HCT116 (cell line): Measurements from ENCODE around the gene PRKAR1A. TPM values are rescaled to one million over a fixed set of nuclear protein-coding genes. Genes with fewer than 3 reads are reported as not detected.

ENCODE experiments used
- ATAC-seq: fragments of 200-7000 bp; cut with Tn5 transposase; 2 replicates; pipeline ENCODE4 v1.9.1; 2020; ENCODE audit warnings: mild to moderate bottlenecking, moderate library complexity
- BruUV-seq: library from RNA; stranded (reverse); fragments of 400-500 nt; replicated peaks from 2 replicates; lab custom pipeline; 2021; lab: Mats Ljungman, UMichigan
- CTCF ChIA-PET: fragments of 300-600 bp; sonication (Branson Sonifier 250); formaldehyde crosslinking; loops from one replicate; lab custom pipeline; 2021; ENCODE audit warnings: antibody characterized with exemption; lab: Charles Lee
- POLR2A ChIA-PET: fragments of 300-600, 350-600 bp; sonication (Branson Sonifier 250); formaldehyde crosslinking; loops from one replicate; lab custom pipeline; 2021; ENCODE audit warnings: antibody characterized with exemption; lab: Charles Lee
- RAD21 ChIA-PET, 2 experiments: fragments of 300-600 bp; sonication (Branson Sonifier 250); formaldehyde crosslinking; loops; one replicate each; lab custom pipeline; 2023; ENCODE audit warnings: low total read pairs in 2 of 2; ENCODE audit not compliant: uncharacterized antibody in 2 of 2, unreplicated experiment in 2 of 2, low non-redundant PET in 1 of 2; lab: Charles Lee
- DNase-seq: peaks from one replicate; pipeline ENCODE4 v3.0.0-alpha.2; 2010; ENCODE audit warnings: low read depth, low spot score
- H2AFZ ChIP-seq: fragments of 200-600 bp; shearing (Covaris generic), sonication (generic); 2 replicates; pipeline ENCODE4 v1.6.1; 2017; ENCODE audit warnings: low read depth, mixed run types, mixed read lengths, antibody characterized with exemption, low read length; ENCODE audit not compliant: poor library complexity, severe bottlenecking
- H3K27ac ChIP-seq: 2 replicates; pipeline ENCODE4 v1.5.1; 2012; ENCODE audit warnings: low read depth, low read length
- H3K27me3 ChIP-seq: fragments of 200-600 bp; sonication (generic); 2 replicates; pipeline ENCODE4 v1.6.1; 2016; ENCODE audit warnings: mixed run types, low read length, mixed read lengths; ENCODE audit not compliant: insufficient read depth
- H3K36me3 ChIP-seq, 2 experiments: fragments of 200-500 bp in 1 of 2; fragments of 200-600 bp in 1 of 2; sonication (Bioruptor generic) in 1 of 2; sonication (generic) in 1 of 2; 2 replicates each; pipeline versions ENCODE4 v1.5.1 to v1.6.1; 2014 to 2016; ENCODE audit warnings: low read length in 2 of 2, inconsistent platforms in 1 of 2, mixed read lengths in 1 of 2, mixed run types in 1 of 2; ENCODE audit not compliant: insufficient read depth in 2 of 2, control insufficient read depth in 1 of 2
- H3K4me1 ChIP-seq, 2 experiments: fragments of 200-600 bp in 1 of 2; sonication (generic) in 1 of 2; 2 replicates each; pipeline versions ENCODE4 v1.5.1 to v1.6.1; 2012 to 2017; ENCODE audit warnings: low read length in 2 of 2, inconsistent platforms in 1 of 2, mild to moderate bottlenecking in 1 of 2, mixed read lengths in 1 of 2, mixed run types in 1 of 2, moderate library complexity in 1 of 2; ENCODE audit not compliant: insufficient read depth in 2 of 2, control insufficient read depth in 1 of 2
- H3K4me2 ChIP-seq: fragments of 200-600 bp; sonication (generic); 2 replicates; pipeline ENCODE4 v1.6.1; 2017; ENCODE audit warnings: mixed run types, low read length, mixed read lengths
- H3K4me3 ChIP-seq, 2 experiments: fragments of 200-600 bp in 1 of 2; sonication (generic) in 1 of 2; replicated peaks in 1 of 2; 2 replicates each; pipeline ENCODE4 v1.5.1; 2011 to 2016; ENCODE audit warnings: low read length in 2 of 2, control low read depth in 1 of 2, low read depth in 1 of 2, mild to moderate bottlenecking in 1 of 2, mixed read lengths in 1 of 2, mixed run types in 1 of 2
- H3K79me2 ChIP-seq: fragments of 200-600 bp; sonication (generic); 2 replicates; pipeline ENCODE4 v1.6.1; 2017; ENCODE audit warnings: mild to moderate bottlenecking, mixed run types, low read length, moderate library complexity, mixed read lengths; ENCODE audit not compliant: insufficient read depth
- H3K9ac ChIP-seq: fragments of 200-600 bp; sonication (generic); 2 replicates; pipeline ENCODE4 v1.6.1; 2016; ENCODE audit warnings: low read length, mixed read lengths
- H3K9me2 ChIP-seq: fragments of 200-600 bp; sonication (generic), shearing (Covaris generic); 2 replicates; pipeline ENCODE4 v1.6.1; 2017; ENCODE audit warnings: mixed run types, mild to moderate bottlenecking, moderate library complexity; ENCODE audit not compliant: insufficient read depth
- H3K9me3 ChIP-seq, 2 experiments: fragments of 200-500 bp in 1 of 2; fragments of 200-600 bp in 1 of 2; sonication (Bioruptor generic) in 1 of 2; sonication (generic) in 1 of 2; 2 replicates each; pipeline ENCODE4 v1.6.1; 2014 to 2017; ENCODE audit warnings: low read length in 2 of 2, mixed read lengths in 2 of 2, inconsistent platforms in 1 of 2, low read depth in 1 of 2, mild to moderate bottlenecking in 1 of 2, mixed run types in 1 of 2, moderate library complexity in 1 of 2; ENCODE audit not compliant: control insufficient read depth in 1 of 2, insufficient read depth in 1 of 2
- H4K20me1 ChIP-seq: fragments of 200-600 bp; sonication (generic), shearing (Covaris generic); 2 replicates; pipeline ENCODE4 v1.6.1; 2017; ENCODE audit warnings: mixed run types, mild to moderate bottlenecking, moderate library complexity; ENCODE audit not compliant: insufficient read depth
- CBX3 ChIP-seq: IDR thresholded peaks from 2 replicates; pipeline ENCODE4 v1.6.1; 2012; ENCODE audit warnings: low read depth
- CEBPB ChIP-seq: IDR thresholded peaks from 2 replicates; pipeline ENCODE4 v1.6.1; 2012; ENCODE audit warnings: low read depth
- EGR1 ChIP-seq: IDR thresholded peaks from 2 replicates; pipeline ENCODE4 v1.6.1; 2012; ENCODE audit warnings: low read depth
- EZH2 ChIP-seq: fragments of 200-600 bp; sonication (generic); IDR thresholded peaks from 2 replicates; pipeline ENCODE4 v1.6.1; 2017; ENCODE audit warnings: antibody characterized with exemption, mixed run types
- EZH2phosphoT487 ChIP-seq: fragments of 200-600 bp; IDR thresholded peaks from 2 replicates; pipeline ENCODE4 v1.6.1; 2018; ENCODE audit warnings: antibody characterized with exemption, borderline replicate concordance
- FOSL1 ChIP-seq: IDR thresholded peaks from 2 replicates; pipeline ENCODE4 v1.6.1; 2012; ENCODE audit warnings: low read depth
- POLR2AphosphoS5 ChIP-seq: IDR thresholded peaks from 2 replicates; pipeline ENCODE4 v1.6.1; 2011; ENCODE audit warnings: mild to moderate bottlenecking, low read depth, low read length, moderate library complexity
- RAD21 ChIP-seq: IDR thresholded peaks from 2 replicates; pipeline ENCODE4 v1.6.1; 2012; ENCODE audit warnings: low read depth, mild to moderate bottlenecking
- SIN3A ChIP-seq: IDR thresholded peaks from 2 replicates; pipeline ENCODE4 v1.6.1; 2012; ENCODE audit warnings: low read depth
- SP1 ChIP-seq: IDR thresholded peaks from 2 replicates; pipeline ENCODE4 v1.6.1; 2012; ENCODE audit warnings: low read depth
- SRF ChIP-seq: IDR thresholded peaks from 2 replicates; pipeline ENCODE4 v1.6.1; 2012; ENCODE audit warnings: low read depth
- TCF7L2 ChIP-seq: IDR thresholded peaks from 2 replicates; pipeline ENCODE4 v1.7.0; 2011; ENCODE audit warnings: borderline replicate concordance, inconsistent platforms; ENCODE audit not compliant: insufficient read depth, insufficient read length; ENCODE audit errors: extremely low read depth
- ZFX ChIP-seq: fragments of 450-650 bp; IDR thresholded peaks from 2 replicates; pipeline ENCODE4 v1.6.1; 2017
- ZNF274 ChIP-seq: fragments of 200-500 bp; sonication (Bioruptor generic); IDR thresholded peaks from 2 replicates; pipeline ENCODE4 v1.6.1; 2014; ENCODE audit warnings: mild to moderate bottlenecking, low read depth, low read length, inconsistent platforms
- intact Hi-C: fragments of 100-400 bp; cut with micrococcal nuclease; formaldehyde crosslinking; loops from 2 replicates; pipeline ENCODE4 v1.10.0; 2022
- total RNA-seq: library from RNA; stranded (reverse); gene quantifications from one replicate; pipeline ENCODE4 v1.2.1, GENCODE V29; 2021; ENCODE audit not compliant: unreplicated experiment
- TF ChIP-seq, protein P1 (sequence below): IDR thresholded peaks from 2 replicates; pipeline ENCODE4 v1.6.1; 2012
- TF ChIP-seq, protein P2 (sequence below), 3 experiments: fragments of 200-600 bp in 1 of 3; sonication (generic) in 1 of 3; IDR thresholded peaks in 2 of 3; conservative IDR thresholded peaks in 1 of 3; 2 replicates each; pipeline ENCODE4 v1.5.1; 2012 to 2017; ENCODE audit warnings: low read depth in 2 of 3, low read length in 2 of 3, antibody characterized with exemption in 1 of 3, borderline replicate concordance in 1 of 3, control low read depth in 1 of 3, mild to moderate bottlenecking in 1 of 3, mixed read lengths in 1 of 3, mixed run types in 1 of 3, moderate library complexity in 1 of 3; ENCODE audit not compliant: insufficient read depth in 1 of 3
- TF ChIP-seq, protein P3 (sequence below): IDR thresholded peaks from 2 replicates; pipeline ENCODE4 v1.6.1; 2012

Gene PRKAR1A
- total RNA-seq, 1 experiment from 2014 or later = 295 TPM

DNA sequence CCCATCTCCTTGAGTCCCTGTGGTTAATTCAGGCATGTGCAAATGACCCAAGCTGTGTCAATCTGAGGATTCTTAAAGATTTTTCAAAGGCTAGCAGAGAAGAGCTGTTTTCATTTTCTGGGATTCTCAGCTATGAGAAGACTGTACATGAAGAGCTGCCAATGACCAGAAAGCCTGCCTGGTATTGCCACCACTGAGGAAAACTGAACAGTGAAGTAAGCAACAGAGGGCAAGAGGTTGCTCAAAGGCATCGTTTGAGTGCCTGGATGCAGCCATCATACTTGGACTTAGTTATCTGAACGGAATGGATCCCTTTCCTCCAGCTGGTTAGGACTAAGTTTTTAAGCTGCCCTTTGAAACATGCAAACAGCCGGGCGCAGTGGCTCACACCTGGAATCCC, 50.5 kb downstream of the PRKAR1A start:
- H3K4me3 ChIP-seq = no peak overlapping the region
- BruUV-seq = no TSS peak
- TF ChIP-seq EZH2 = no peak
- no peak for TF ChIP-seq SIN3A
- no peak for TF ChIP-seq EZH2phosphoT487
- no peak for TF ChIP-seq ZFX
- no peak for TF ChIP-seq SP1
- TF ChIP-seq ZNF274 = no peak
- no peak for TF ChIP-seq SRF
- no peak for TF ChIP-seq CEBPB
- no peak for TF ChIP-seq EGR1
- TF ChIP-seq FOSL1 = no peak
- TF ChIP-seq, protein P1, sequence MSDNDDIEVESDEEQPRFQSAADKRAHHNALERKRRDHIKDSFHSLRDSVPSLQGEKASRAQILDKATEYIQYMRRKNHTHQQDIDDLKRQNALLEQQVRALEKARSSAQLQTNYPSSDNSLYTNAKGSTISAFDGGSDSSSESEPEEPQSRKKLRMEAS = no peak
- no peak for TF ChIP-seq TCF7L2
- no peak for TF ChIP-seq POLR2AphosphoS5
- TF ChIP-seq, protein P2, sequence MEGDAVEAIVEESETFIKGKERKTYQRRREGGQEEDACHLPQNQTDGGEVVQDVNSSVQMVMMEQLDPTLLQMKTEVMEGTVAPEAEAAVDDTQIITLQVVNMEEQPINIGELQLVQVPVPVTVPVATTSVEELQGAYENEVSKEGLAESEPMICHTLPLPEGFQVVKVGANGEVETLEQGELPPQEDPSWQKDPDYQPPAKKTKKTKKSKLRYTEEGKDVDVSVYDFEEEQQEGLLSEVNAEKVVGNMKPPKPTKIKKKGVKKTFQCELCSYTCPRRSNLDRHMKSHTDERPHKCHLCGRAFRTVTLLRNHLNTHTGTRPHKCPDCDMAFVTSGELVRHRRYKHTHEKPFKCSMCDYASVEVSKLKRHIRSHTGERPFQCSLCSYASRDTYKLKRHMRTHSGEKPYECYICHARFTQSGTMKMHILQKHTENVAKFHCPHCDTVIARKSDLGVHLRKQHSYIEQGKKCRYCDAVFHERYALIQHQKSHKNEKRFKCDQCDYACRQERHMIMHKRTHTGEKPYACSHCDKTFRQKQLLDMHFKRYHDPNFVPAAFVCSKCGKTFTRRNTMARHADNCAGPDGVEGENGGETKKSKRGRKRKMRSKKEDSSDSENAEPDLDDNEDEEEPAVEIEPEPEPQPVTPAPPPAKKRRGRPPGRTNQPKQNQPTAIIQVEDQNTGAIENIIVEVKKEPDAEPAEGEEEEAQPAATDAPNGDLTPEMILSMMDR (IDR thresholded peaks at IDR 0.05 in 2 of 3, conservative IDR thresholded peaks at IDR 0.05 in 1 of 3; ENCODE audit: borderline replicate concordance in 1 of 3, insufficient read depth in 1 of 3, low read depth in 2 of 3, low read length in 2 of 3) = no peak
- no peak for TF ChIP-seq RAD21
- TF ChIP-seq, protein P3, sequence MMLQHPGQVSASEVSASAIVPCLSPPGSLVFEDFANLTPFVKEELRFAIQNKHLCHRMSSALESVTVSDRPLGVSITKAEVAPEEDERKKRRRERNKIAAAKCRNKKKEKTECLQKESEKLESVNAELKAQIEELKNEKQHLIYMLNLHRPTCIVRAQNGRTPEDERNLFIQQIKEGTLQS = no peak
- no peak for TF ChIP-seq CBX3
- TF ChIP-seq, all 23 proteins: peak for 0
- H3K36me3 ChIP-seq = no peaks in the 10 kb centered on the region
- H3K4me1 ChIP-seq = no peaks in the 10 kb centered on the region
- H4K20me1 ChIP-seq = no peaks in the 10 kb centered on the region
- DNase-seq = no peak
- H3K27me3 ChIP-seq = no peaks in the 10 kb centered on the region
- CTCF ChIA-PET = no interaction called here
- POLR2A ChIA-PET = no interaction called here
- no peaks in the 10 kb centered on the region for H3K79me2 ChIP-seq
- intact Hi-C loops = no loop called here
- ATAC-seq = no peak
- H3K9me3 ChIP-seq = no peaks in the 10 kb centered on the region
- H3K27ac ChIP-seq = no peak overlapping the region
- H3K9ac ChIP-seq = no peak overlapping the region
- no peak overlapping the region for H3K4me2 ChIP-seq
- RAD21 ChIA-PET = no interaction called here
- H3K9me2 ChIP-seq = no peaks in the 10 kb centered on the region
- H2AFZ ChIP-seq = no peak overlapping the region
